OCI-LY3 (cell line): ENCODE data around the gene HYLS1.

Source experiments
- EZH2phosphoT487 ChIP-seq: fragments of 200-600 bp; shearing (Covaris generic); IDR thresholded peaks from 2 replicates; pipeline ENCODE4 v1.6.1; 2018; ENCODE audit warnings: antibody characterized with exemption, mixed run types, low read depth
- TF ChIP-seq, protein P1 (sequence below): fragments of 200-600, 300-600 bp; sonication (generic); IDR thresholded peaks from 2 replicates; pipeline ENCODE4 v1.5.1; 2014; ENCODE audit warnings: antibody characterized with exemption, low read length, low read depth

DNA sequence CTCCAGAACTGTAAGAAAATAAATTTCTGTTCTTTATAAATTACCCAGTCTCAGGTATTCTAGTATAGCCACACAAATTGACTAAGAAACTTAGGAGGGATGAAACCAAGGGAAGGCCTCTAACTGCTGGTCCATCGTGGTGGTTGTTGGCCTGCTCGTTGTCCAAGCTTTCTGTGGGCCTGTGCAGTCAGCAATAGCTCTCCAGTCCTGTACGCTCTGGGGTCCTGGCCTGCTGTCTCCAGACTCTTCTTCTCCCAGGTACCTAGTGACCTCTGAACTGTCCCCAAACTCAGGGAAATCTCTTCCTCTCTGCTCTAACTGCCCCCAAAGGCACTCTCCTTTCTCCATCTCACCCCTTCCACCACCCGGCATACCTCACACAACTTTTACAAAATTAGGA, 52.7 kb downstream of the HYLS1 start:
- TF ChIP-seq, protein P1, sequence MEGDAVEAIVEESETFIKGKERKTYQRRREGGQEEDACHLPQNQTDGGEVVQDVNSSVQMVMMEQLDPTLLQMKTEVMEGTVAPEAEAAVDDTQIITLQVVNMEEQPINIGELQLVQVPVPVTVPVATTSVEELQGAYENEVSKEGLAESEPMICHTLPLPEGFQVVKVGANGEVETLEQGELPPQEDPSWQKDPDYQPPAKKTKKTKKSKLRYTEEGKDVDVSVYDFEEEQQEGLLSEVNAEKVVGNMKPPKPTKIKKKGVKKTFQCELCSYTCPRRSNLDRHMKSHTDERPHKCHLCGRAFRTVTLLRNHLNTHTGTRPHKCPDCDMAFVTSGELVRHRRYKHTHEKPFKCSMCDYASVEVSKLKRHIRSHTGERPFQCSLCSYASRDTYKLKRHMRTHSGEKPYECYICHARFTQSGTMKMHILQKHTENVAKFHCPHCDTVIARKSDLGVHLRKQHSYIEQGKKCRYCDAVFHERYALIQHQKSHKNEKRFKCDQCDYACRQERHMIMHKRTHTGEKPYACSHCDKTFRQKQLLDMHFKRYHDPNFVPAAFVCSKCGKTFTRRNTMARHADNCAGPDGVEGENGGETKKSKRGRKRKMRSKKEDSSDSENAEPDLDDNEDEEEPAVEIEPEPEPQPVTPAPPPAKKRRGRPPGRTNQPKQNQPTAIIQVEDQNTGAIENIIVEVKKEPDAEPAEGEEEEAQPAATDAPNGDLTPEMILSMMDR: no peak
- no peak for TF ChIP-seq EZH2phosphoT487
